Cardiac muscle cell (in vitro differentiated cells and primary cell): Measurements from ENCODE around the gene MAN2A2. TPM values are rescaled to one million over a fixed set of nuclear protein-coding genes. Genes with fewer than 3 reads are reported as not detected.

ENCODE experiments used
- DNase-seq, 2 donors: peaks; one replicate each; pipeline versions ENCODE4 v3.0.0 to v3.0.0-alpha.2; 2010 to 2017; ENCODE audit warnings: low read depth in 1 of 2, low spot score in 1 of 2
- H3K27ac ChIP-seq: fragments of 200-600 bp; sonication (generic); 2 replicates; pipeline ENCODE4 v1.5.1; 2016
- H3K27me3 ChIP-seq: fragments of 200-600 bp; sonication (generic); 2 replicates; pipeline ENCODE4 v1.6.0; 2016; ENCODE audit warnings: control low read depth
- H3K36me3 ChIP-seq: fragments of 200-600 bp; sonication (generic); 2 replicates; pipeline ENCODE4 v1.5.1; 2016; ENCODE audit warnings: control low read depth
- H3K4me1 ChIP-seq: fragments of 200-600 bp; sonication (generic); 2 replicates; pipeline ENCODE4 v1.8.1; 2017; ENCODE audit warnings: low read depth, mild to moderate bottlenecking, mixed run types
- H3K4me3 ChIP-seq: fragments of 200-600 bp; sonication (generic); 2 replicates; pipeline ENCODE4 v1.5.1; 2016; ENCODE audit warnings: mild to moderate bottlenecking
- H3K9me3 ChIP-seq: fragments of 200-600 bp; sonication (generic); 2 replicates; pipeline ENCODE4 v1.5.1; 2017; ENCODE audit warnings: low read depth, mild to moderate bottlenecking, control low read depth
- CTCF ChIP-seq: IDR thresholded peaks from 2 replicates; pipeline ENCODE4 v1.5.1; 2012; ENCODE audit warnings: low read depth, mild to moderate bottlenecking, low read length
- polyA plus RNA-seq: library from polyadenylated mRNA; unstranded; fragments of >200 nt; fragmentation: Nextera tagmentation; extraction: Ambion mirVana; gene quantifications from 2 replicates; pipeline ENCODE4 v1.2.1, GENCODE V29; 2016
- total RNA-seq: library from RNA; depleted of rRNA; stranded (reverse); fragments of >200 nt; gene quantifications from 2 replicates; pipeline ENCODE4 v1.2.3, GENCODE V29; 2016

The MAN2A2 gene
- total and polyA plus RNA-seq, 2 experiments from 2014 or later: 53.0 to 54.3 TPM

GRCh38 chr15:90915808-90916440 is 12.8 kb downstream of the MAN2A2 start:
- no peaks in the 10 kb centered on the region for H3K9me3 ChIP-seq
- peaks cover 5% of the 10 kb centered on the region for H3K4me1 ChIP-seq
- no peaks in the 10 kb centered on the region for H3K27me3 ChIP-seq
- TF ChIP-seq CTCF: no peak
- peak overlapping the region; percentile 39 for H3K27ac ChIP-seq
- H3K4me3 ChIP-seq: no peak overlapping the region
- peak in 1 of 2 donors; percentile 18 for DNase-seq
- peaks cover 26% of the 10 kb centered on the region for H3K36me3 ChIP-seq

GRCh38 chr15:90916461-90916860 is 13.4 kb downstream of the MAN2A2 start:
- Histone ChIP-seq H3K4me1 (peaks cover 5% of the 10 kb centered on the region), H3K36me3 (peaks cover 23% of the 10 kb centered on the region), H3K27ac (peak overlapping the region; percentile 39), H3K4me3 (no peak overlapping the region), H3K9me3 (no peaks in the 10 kb centered on the region), H3K27me3 (no peaks in the 10 kb centered on the region)
- no peak for TF ChIP-seq CTCF
- no peak for DNase-seq

GRCh38 chr15:90917569-90917968 is 14.5 kb downstream of the MAN2A2 start:
- TF ChIP-seq CTCF: no peak
- H3K4me1 ChIP-seq: peaks cover 5% of the 10 kb centered on the region
- H3K36me3 ChIP-seq: peaks cover 22% of the 10 kb centered on the region
- no peaks in the 10 kb centered on the region for H3K9me3 ChIP-seq
- H3K4me3 ChIP-seq: no peak overlapping the region
- no peak for DNase-seq
- no peaks in the 10 kb centered on the region for H3K27me3 ChIP-seq
- H3K27ac ChIP-seq: peak overlapping the region; percentile 51

GRCh38 chr15:90918034-90918788 is 15.1 kb downstream of the MAN2A2 start:
- Histone ChIP-seq H3K27ac (peak overlapping the region; percentile 73), H3K36me3 (peaks cover 18% of the 10 kb centered on the region), H3K9me3 (no peaks in the 10 kb centered on the region), H3K27me3 (no peaks in the 10 kb centered on the region), H3K4me1 (peaks cover 5% of the 10 kb centered on the region), H3K4me3 (no peak overlapping the region)
- DNase-seq: no peak
- TF ChIP-seq CTCF: no peak

GRCh38 chr15:90918835-90919234 is 15.7 kb downstream of the MAN2A2 start:
- Histone ChIP-seq H3K27ac (peak overlapping the region; percentile 73), H3K4me3 (no peak overlapping the region), H3K4me1 (peaks cover 5% of the 10 kb centered on the region), H3K27me3 (no peaks in the 10 kb centered on the region), H3K36me3 (peaks cover 18% of the 10 kb centered on the region), H3K9me3 (no peaks in the 10 kb centered on the region)
- no peak for DNase-seq
- TF ChIP-seq CTCF: no peak
